GM13977 (cell line): Measurements from ENCODE around the gene ZNF683.

ENCODE experiments used
- DNase-seq: peaks from one replicate; pipeline ENCODE4 v3.0.0; 2012; ENCODE audit warnings: low spot score
- in situ Hi-C: fragments of 300-500 bp; cut with MboI; formaldehyde crosslinking; loops from one replicate; pipeline ENCODE4 v1.12.0; 2022; ENCODE audit warnings: low sequenced_read_pairs, low pct_unique_long_range_greater_than_20kb, mixed read lengths, inconsistent platforms; ENCODE audit not compliant: unreplicated experiment
- TF ChIP-seq, protein P1 (sequence below): IDR thresholded peaks from 2 replicates; pipeline ENCODE4 v1.5.1; 2012; ENCODE audit warnings: mild to moderate bottlenecking, control low read depth; ENCODE audit not compliant: insufficient read depth; ENCODE audit errors: extremely low read depth, missing control alignments

Gene ZNF683

DNA sequence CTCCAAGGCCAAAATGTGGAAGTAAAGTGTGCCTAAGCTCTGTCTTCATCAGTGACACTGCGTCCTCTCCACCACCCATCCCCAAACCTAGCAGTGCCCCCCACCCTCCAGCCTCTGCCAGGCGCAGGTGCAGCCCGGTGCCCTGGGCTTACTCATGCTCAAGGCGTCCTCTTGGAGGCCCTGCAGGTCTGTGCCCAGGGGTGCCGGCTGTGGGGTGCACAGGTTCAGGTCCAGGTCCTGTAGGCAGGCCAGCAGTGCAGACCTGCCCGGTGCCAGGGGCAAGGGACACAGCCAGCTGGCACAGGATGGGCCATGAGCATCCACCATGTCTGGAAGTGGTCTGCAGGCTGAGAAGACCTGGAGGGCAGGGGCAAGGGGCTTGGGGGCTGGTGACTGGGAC is 5.1 kb downstream of the ZNF683 start:
- DNase-seq, result no peak
- TF ChIP-seq, protein P1, sequence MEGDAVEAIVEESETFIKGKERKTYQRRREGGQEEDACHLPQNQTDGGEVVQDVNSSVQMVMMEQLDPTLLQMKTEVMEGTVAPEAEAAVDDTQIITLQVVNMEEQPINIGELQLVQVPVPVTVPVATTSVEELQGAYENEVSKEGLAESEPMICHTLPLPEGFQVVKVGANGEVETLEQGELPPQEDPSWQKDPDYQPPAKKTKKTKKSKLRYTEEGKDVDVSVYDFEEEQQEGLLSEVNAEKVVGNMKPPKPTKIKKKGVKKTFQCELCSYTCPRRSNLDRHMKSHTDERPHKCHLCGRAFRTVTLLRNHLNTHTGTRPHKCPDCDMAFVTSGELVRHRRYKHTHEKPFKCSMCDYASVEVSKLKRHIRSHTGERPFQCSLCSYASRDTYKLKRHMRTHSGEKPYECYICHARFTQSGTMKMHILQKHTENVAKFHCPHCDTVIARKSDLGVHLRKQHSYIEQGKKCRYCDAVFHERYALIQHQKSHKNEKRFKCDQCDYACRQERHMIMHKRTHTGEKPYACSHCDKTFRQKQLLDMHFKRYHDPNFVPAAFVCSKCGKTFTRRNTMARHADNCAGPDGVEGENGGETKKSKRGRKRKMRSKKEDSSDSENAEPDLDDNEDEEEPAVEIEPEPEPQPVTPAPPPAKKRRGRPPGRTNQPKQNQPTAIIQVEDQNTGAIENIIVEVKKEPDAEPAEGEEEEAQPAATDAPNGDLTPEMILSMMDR, result no peak
- in situ Hi-C loops, result no loop called here

DNA sequence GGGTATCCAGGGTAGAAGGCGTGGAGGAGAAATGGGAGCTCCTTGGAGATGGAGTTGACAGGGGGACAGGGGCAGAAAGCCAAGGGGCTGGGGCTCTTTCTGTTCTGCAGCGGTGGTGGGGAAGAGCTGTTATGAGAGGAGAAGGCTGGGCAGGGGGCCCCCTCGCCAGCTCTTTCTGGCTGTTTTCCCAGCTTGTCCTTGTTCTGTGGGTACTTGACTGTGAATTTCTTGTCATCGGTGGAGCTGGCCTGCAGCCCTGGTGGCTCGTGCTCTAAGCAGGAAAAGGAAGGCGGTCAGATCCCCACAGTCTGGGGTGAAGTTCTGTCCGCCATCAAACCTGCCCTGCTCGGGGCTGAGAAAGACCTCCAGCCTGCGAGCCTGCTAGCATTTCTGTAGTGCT is 7.6 kb downstream of the ZNF683 start:
- TF ChIP-seq, protein P1, result no peak
- in situ Hi-C loops, result no loop called here
- no peak for DNase-seq

DNA sequence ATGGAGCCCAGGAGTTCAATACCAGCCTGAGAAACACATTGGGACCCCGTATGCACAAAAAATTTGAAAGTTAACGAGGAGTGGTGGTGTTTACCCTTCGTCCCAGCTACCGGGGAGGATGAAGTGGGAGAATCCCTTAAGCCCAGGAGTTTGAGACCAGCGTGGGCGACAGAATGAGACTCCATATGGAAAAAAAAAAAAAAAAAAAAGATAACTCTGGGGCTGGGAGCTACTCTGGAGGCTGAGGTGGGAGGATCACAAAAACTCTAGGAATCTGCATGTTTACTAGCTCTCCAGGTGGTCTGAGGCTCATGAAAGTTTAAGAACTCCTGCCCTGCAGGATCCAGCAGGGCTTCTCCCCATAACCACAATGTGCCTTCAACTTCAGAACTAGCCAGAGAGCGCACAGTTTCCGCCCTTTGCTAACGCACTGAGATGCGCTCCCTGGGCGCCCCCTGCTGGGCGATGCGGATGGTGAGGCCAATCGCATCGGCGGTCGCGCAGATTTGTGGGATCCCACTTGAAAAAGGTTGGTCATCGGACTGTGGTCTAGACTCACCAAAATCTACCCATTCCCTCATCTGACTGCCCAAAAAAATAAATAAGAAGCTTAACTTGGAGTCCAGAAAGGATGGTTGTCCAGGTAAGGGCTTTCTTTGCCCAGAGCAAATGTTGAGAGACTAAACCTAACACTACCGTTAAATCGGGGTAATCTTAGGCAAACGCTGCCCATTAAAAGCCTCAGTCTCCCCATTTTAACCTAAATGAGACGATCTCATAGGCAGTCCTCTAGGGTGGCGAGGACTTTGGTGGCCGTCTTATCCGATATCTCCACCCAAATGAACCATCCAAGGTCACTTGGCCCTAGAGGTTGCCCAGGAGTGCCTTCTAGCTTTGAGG is 8.8 kb downstream of the ZNF683 start:
- DNase-seq, result peak; percentile 90
- in situ Hi-C loops, result no loop called here

DNA sequence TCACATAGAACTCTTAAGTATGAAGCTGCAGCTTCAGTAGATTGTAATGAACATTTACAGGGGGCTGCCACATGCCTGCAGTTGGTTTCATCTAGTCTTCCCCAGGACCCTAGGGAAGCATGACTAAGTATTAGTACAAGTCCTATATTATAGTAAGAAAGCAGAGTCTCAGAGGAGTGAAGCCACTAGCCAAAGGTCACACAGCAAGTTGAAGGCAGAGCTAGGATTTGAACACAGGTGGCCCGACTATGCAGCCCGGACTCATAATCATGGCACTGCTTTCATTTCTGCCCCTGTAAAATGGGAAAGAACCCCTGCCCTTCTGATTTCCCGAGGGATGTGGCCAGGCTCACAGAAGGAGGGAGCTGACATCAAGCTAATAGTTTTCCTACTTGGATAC is 10.2 kb downstream of the ZNF683 start:
- in situ Hi-C loops, result no loop called here
- TF ChIP-seq, protein P1, result no peak
- DNase-seq, result no peak

More for the DNA sequence above, 8.8 kb downstream of the ZNF683 start:
- TF ChIP-seq, protein P1, result peak; percentile 96

DNA sequence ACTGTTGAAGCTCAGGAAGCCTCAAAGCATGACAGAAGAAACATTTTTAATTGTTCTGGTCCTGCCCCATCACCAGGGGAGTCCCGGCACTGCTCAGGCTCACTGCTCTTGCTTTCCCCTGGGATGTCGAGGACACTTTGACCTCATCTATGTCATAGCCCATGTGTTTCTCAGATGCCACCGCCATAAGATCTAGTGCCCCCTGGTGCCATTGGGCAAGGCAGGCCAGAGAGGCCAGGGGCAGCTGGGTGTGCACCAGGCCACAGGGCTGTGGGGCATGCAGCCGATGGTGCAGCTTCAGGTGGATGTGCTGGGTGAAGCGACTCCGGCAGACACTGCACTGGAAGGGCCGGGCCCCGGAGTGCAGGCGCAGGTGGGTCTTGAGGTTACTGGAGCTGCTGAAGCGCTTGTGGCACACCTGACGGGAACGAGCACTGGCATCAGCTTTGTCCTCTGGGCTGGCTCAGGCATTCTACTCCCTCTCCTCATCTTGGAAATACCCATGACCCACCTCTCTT is 10.9 kb downstream of the ZNF683 start:
- DNase-seq, result no peak

DNA sequence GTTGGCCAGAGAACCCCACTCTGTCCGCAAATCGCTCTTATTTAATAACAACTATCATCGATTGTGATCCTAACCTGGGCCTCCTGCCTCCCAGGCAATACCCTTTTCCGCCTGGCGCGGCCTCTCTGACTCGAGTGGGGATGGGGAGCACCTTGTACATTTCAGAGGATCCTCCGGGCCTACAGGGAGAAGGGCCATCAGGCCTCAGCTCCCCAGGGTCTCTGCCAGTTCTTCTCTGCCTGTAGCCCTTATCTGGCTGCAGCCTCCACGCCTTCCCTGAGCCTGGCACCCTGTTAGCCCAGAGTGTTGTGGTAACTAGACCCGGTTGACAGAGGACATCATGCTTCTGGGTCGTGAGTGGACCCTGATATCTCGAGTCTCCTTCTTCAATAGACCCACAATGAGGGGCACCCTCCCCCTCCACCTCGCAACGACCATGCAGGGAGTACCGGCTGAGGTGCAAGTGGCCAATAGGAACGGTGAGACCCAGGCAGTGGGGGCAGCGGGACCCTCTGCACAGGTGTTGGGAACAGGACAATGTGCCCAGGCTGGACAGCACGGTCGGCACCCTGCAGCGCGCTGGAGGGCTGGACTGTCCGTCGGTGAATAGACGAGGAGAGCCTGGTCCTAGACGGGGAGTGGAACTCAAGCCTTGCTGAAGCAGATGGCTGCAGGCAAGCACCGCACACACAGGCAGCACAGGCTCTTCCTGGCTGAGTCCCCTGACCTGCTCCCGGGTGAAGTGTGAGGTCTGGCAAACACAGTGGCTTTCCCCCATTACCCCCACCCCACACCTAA is 11.5 kb downstream of the ZNF683 start:
- TF ChIP-seq, protein P1, result no peak
- no peak for DNase-seq
- in situ Hi-C loops, result no loop called here

More for the DNA sequence above, 10.9 kb downstream of the ZNF683 start:
- TF ChIP-seq, protein P1, result no peak
- in situ Hi-C loops, result no loop called here
